Middle frontal gyrus (tissue), 1 donor: ENCODE measurements around the gene CCDC61.

ENCODE experiments used
- DNase-seq: peaks from one replicate; pipeline ENCODE4 v3.0.0-alpha.2; 2015; ENCODE audit warnings: low spot score; ENCODE audit errors: extremely low spot score

CCDC61 gene, protein sequence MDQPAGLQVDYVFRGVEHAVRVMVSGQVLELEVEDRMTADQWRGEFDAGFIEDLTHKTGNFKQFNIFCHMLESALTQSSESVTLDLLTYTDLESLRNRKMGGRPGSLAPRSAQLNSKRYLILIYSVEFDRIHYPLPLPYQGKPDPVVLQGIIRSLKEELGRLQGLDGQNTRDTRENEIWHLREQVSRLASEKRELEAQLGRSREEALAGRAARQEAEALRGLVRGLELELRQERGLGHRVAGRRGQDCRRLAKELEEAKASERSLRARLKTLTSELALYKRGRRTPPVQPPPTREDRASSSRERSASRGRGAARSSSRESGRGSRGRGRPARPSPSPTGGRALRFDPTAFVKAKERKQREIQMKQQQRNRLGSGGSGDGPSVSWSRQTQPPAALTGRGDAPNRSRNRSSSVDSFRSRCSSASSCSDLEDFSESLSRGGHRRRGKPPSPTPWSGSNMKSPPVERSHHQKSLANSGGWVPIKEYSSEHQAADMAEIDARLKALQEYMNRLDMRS

DNA sequence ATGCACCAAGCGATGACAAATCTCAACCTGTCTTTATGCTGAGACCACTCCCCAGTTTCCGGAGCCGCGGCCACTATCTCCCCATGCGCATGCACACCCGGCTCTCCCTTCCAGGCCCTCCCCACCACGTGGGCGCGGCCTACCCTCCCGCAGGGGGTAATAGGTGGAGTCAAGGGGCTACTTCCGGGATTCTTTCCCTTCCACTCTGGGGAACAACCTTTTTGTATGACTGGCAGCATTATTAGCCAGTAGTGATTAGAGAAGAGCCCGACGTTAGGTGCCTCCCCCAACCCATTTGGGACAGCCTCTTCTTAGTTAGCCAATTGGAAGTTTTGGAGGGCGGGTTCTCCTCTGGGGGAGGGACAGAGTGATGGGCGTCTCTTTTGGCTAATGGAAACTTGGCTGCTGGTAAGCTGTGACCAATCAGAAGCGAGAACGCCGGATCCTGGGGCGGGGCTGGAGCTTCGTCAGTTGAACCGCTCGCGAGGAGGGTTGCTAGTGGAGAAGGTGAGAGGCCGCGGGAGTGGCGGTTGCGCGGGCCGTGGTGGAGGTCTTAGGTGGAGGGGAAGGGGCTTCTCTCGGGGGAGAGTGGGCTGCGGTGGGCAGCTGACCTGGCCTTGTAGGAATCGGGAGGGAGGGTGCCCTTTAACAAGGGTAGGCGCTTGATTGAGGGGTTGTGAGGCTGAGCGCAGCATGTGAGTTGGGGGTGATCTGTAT, at the start of gene CCDC61:
TSS of gene CCDC61 (plus strand) at position 470 of the 717 bp plus-strand sequence. CDS start 7,552 bp downstream, outside the sequence.
- peak; percentile 99 for DNase-seq

DNA sequence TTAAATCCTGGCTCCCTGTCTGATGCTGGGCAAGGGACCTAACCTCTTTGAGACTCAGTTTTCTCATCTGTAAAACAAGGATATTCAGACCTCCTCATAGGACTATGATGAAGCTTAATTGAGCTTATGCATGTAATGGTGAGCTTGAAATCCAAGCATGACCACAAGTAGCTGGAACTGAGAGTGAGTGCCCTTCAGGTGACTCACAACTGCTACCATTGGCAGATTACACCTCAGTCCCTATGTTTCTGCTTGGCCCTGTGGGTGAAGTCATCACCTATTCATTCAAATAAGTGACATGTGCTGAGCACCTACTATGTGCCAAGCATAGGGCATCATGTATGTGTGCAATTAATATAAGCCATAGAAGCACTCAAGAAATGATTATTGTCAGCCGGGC, 47.3 kb upstream of the CCDC61 start:
- DNase-seq = no peak

DNA sequence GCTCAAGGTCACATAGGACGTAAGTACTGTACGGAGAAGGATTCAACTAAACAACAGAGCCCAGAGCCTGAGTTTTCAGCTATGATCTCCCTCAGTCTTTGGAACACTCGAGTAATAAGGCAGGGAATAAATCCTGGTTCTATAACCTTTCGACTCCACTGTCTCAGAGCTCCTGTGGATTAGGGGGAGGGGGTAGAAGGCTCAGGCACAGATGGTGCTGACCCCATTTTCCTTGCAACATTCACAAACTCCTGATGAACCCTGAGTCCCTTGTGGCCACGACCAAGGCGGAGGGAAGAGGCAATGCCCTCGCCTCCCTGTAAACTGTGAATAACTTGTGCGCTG, 43.0 kb upstream of the CCDC61 start:
- no peak for DNase-seq

DNA sequence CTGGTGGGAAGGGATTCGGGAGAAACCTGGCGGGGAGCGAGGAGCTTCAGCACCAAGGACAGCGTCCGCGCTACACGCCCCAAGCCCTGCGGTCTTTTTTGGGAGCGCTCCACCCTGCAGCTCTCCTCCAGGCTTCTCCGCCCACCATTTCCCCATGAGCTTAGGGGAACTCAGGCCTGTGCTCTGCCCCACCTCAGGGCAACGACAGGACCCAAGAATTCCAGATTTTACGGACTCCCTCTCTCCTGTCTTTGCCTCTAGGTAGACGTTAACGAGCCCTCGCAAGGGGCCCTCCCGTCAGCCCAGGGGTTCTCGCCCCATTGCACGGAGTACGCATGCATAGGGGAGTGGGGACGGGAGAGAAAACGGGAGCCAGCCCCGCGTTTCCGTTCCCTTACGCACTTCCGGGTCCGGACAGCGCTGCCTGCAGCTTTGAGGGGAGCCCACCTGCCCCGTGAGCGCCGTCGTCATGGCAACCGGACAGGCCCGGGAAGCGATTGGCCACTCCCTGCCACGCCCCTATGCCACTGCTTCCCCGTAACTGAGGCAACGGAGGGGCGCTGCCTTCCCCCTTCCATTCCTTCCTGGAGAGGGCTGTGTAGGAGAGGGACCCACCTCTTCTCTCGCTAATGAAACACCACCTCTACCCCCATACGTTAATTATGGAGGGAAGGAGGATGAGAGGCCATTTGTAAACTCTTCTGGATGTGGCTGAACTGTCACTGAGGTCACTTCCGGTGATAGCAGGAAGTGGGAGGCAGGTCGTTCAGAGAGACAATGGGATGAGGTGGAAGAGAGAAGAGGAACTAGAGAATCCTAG, 42.4 kb upstream of the CCDC61 start:
- no peak for DNase-seq

DNA sequence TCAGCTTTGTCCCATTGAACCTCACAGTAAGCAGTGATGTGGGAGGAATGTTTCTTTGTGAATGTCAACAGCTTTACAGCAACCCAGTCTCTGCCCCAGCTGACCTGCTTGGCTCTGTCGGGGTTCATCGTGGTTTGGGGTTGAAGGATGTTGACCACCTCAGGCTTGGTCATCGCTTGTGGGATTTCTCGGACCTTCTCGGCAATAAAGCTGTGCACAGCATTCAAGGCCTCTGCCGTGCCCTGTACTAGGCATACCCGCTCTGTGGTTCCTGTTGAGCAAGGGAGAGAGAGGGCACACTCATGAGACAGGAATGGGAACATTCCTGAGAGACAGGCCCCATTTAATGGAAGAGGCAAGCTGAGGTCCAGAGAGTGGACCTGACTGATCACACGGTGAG, 41.6 kb upstream of the CCDC61 start:
- DNase-seq = no peak

DNA sequence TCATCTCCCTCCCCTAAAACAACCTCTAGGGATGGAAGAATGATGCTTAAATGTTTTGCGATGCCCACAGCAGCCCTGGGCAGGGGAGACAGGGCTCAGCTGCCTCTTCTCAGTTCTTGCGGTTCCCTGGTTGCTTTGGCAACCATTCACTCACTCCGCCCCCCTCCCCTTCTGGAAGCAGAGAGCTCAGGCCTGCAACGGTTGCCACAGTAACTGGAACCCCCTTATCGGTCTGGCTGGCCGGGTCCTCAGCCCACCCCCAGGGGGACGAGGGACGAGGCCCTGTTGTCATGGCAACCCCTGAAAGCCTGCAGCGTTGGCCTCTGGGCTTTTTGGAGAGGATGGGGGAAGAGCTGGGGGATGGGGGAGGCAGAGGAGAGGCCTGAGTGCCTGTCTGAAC, 41.1 kb upstream of the CCDC61 start:
- no peak for DNase-seq

DNA sequence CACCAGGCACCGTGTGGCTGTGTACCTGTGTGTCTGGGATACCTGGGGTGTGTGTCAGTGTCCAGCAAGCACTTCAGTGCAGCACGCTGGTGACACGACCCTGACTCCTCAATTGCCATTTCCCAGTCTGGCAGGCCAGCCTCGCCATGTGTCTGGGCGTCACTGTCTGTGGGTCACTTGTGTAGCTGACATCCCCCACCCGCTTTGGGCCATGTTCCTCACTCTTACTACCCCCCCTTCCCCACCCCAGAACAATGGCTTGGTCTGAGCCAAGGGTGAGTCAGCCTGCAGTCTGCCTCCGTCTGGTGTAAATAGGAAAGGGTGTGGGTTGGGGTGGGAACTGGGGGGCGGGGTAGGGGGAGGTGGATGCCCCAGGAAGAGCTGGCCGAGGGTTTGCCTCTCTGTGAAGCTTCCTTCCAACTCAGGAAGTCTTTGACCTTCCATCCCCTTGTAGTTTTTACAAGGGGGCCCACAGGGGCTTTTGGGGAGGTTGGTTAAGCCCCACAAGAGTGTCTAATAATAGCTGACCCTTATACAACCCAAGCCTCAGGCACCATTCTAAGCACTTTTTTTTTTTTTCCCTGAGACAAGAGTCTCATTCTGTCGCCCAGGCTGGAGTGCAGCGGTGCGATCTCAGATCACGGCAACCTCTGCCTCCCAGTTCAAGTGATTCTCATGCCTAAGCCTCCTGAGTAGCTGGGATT, 39.2 kb upstream of the CCDC61 start:
- DNase-seq = no peak

DNA sequence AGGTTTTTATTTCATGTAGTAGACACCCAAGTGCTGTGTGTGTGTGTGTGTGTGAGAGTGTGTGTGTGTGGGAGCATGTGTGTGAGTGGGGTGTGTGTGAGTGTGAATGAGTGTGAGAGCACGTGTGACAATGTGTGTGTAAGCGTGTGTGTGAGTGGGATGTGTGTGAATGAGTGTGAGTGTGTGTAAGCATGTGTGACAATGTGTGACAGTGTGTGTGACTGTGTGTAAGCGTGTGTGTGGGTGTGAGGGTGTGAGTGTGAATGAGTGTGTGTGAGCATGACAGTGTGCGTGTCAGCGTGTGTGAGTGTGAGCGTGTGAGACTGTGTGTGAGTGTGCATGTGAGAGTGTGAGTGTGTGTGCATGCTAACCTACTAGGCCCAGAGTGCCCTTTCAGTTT, 36.9 kb upstream of the CCDC61 start:
- DNase-seq = no peak

DNA sequence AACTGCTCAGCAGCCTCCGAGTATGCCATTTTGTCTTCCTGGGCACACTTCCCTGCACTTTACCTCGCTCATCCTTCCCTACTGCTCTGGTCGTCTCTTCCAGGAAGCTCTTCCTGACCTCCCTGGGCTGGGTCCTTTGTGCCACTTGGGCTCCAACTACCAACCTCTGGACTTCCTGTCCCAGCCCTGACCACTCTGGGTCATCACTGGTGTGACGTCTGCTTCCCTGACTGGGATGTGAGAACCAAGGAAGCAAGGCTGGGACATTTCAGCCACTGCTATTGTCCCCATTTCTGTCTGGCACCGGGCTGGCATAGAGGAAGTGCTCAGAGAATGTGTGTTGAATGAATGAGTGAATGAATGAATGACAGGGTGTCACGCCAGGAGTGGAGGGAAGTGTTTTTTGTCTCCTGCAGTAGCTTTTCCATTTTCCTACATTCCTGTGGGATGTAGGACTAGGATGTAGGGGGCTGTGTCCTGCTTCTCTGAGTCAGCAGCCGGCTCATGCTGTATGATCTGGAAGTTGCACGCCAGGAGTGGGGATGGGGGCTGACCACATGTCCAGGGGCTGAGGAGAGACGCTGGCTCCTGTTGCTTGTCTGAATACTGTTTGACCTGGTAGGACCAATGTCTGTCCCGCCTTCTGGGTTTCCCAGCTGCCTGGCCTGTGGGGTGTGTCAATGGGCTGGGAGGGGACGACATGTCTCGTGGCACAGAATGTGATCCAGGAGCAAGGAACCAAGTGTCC, 36.3 kb upstream of the CCDC61 start:
- DNase-seq = no peak

DNA sequence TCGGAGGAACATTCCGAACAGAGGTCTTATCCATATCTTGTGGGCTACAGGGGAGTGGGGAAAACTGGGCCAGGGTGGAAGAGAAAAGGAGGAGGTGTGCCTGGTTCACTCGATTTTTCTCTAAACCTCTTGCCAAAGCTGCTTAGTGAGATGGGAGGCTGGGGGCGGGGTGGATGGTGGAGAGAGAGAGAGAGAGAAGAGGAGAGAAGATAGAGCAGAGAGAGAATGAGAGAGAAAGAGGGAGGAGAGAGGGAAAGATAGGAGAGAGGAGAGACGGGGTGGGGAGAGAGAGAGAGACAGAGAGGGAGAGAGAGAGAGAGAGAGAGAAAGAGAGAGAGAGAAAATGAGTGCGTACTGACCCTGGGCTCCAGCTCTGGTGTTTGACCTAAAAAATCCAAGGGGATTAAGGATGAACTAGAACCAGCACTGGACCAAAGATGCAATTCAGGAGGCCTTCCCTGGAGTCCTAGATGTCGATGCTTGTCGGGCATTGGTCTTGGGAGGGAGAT, 35.7 kb upstream of the CCDC61 start:
- DNase-seq = no peak

DNA sequence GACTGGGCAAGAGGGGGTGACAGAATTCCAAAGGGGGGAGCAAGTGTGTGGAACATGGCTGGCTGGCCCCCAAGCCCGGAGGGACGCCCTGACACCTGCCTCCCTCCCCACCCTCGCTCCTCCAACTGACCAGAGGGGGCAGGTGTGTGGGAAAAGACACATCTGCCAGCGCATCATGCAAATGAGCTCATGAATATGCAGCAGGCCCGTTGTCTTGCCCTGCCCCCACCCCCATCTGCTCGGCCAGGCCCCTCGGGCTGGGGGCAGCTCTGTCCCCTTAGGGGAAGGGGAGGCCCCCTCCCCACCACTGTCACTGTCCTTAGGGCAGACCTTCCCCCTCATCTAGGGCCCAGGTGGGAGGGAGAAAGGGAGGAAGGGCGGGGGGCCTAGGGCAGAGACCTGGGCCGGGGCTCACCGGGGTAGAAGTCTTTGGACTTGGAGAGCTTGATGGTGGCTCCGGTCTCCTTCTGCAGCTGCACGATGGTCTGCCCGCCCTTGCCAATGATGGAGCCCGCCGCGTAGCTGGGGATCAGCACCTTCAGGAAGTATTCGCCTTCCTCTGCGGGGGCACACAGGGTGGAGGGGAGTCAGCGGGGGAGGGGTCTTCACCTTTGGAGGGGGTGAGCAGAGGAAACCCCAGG, 34.6 kb upstream of the CCDC61 start:
- no peak for DNase-seq

DNA sequence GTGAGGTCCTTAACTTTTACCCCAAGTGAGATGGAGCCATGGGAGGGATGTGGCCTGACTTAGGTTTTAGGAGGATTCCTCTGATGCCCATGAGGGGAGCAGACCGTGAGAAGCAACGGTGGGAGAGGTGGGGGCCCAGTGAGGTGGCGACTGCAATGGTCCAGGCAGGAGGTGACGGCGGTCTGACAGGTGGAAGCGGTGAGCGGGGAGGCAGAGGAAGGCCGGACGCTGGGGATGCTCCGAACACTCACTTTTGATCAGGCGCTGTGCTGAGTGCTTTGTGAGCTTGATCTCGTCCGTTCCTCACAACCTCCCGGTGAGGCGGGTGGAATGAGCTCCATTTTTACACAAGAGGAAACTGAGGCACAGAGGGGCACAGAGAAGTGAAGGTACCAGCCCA, 33.2 kb upstream of the CCDC61 start:
- no peak for DNase-seq

DNA sequence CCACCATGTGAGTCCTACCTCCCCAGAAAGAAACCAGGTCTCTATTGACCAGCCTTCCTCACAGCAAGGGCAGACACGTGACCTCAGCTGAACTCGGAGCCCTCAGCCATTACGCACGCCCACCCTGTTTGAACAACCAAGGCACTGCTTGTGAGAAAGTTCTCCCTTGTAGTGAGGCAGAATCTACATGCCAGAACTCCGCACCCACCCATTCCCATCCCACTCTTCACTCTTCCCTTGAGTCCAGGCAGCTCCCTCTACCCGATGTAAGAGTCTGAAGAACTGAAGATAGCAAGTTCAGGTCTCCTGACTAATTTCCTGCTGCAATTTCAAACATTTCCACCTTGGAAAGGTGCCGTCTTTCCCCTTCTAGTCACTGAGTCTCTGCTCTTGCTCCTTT, 28.0 kb upstream of the CCDC61 start:
- DNase-seq = no peak

DNA sequence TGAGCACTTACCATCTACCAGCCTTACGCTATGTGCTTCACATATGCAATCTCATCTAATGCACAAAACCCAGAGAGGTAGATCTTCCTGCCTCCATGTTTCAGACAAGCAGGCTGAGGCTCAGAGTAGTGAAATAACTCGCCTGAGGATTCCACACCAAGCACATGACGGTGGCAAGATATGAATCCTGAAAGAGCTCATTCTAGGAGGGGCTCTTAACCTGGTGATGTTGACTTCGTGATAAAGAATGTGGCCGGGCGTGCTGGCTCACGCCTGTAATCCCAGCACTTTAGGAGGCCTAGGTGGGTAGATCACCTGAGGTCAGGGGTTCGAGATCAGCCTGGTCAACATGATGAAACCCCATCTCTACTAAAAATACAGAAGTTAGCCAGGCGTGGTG, 26.6 kb upstream of the CCDC61 start:
- no peak for DNase-seq

DNA sequence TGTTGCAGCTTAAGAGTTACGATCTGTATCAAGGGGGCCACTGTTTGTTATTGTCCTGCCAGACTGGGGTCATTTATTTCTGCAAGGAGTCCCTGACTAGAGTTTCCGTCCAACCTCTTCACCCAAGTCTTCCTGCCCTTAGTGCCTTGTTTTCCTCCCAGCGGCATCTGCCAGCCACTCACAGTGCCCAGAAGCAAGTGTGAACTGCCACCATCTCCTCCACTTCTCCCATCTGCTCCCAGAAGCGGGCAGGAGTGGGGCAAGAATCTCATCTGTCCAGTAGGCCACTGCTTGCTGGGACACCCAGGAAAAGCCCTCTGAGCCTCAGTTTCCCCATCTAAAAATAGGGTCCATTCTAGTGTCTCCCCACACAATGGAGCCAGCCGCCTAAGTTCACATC, 25.6 kb upstream of the CCDC61 start:
- DNase-seq = no peak

DNA sequence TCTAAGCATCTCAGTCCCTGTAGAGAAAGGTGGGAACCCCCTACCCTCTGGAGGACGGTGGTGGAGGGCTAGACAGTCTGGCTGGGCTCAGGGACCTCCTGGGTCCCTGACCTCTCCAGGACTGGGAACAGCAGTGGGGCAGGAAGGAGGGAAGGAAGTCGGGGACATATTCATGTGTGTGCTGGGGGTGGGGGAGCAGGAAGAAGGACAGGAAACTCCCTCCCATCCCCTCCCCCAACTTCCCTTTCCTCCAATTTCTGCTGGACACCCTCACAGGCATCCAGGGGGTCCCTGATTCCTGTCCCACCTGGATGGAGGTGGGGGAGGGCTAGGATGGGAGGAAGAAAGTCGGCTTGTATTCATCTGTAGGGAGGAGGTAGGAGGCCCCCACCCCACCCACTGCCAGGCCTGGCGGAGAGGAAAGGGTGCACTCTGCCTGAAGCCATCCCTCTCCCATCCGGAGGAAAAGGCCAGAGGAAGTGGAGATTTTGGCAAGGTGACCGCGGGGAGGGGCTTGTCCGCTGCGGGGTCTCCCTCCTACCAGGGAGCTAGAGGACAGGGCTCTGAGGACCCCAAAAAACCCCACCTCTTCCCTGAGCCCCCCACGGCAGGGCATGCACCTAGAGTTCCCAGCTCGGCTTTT, 23.9 kb upstream of the CCDC61 start:
- DNase-seq = no peak

DNA sequence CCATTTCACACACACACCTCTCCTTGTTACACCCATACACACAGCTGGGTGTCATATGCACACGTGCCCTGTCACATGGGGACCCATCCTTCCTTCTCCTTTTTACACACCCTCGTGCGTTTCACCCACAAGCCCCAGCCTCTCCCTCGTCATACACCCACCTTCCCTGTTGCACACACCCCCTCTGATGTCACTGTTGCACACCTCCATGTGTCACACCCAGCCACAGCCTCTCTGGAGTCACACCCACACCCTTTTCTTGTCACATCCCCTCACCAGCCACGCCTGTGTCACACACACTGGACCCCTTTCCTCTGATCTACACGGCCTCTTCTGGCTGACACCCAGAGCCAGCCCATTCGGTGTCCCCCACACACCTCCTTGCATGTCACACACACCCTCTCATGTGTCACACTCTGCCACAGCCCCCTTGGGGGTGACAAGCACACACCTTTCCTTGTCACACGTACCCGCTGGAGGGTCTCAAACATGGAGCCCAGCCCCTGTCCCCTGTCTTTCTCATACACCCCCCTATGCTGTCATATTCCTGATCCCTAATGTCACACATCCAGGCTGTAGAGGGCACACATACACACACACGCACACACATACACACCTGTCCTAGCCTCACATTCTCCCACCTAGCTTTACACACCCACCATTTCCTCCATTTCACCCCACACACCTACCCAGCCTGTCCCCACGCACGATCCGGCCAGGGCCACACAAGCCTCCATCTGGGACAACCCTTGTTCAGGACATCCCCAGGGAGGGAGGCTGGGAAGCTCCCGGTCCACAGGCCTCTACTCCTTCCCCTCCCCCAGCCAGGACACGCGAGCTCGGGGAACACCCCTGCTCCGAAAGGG, 23.0 kb upstream of the CCDC61 start:
- no peak for DNase-seq

DNA sequence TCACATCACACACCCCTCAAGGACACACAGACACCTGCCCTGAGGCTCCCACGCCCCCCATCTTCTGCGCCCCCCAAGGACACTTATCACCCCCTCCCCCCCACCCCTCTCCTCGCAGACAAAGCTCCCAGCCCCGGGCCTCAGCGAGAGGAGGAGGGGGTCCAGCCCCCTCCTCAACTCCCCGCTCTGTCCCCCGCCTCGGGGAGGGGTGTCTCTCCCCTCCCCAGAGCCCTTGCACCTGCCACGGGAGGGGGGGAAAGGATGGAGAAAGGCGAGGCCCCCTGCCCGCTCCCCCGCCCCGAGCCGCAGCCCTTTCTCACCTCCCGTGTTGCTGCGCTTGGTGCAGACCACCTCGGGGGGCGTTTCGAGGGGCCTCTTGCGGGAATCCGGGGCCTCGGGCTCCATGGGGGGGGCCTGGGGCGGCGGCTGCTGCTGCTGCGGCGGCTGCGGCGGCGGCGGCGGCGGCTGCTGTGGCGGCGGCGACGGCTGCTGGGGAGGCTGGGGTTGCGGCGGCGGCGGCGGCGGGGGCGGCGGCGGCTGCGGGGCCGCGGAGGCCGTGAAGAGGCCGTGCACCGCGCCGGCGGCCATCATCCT, 22.2 kb upstream of the CCDC61 start:
- DNase-seq = no peak
